ENCODE results near the gene VPS13C.
"Not testable (repeated sequence)": the region's sequence is repeated elsewhere in the genome, so short reads cannot be mapped to it uniquely, and the experiment has no call there.

VPS13C gene

DNA sequence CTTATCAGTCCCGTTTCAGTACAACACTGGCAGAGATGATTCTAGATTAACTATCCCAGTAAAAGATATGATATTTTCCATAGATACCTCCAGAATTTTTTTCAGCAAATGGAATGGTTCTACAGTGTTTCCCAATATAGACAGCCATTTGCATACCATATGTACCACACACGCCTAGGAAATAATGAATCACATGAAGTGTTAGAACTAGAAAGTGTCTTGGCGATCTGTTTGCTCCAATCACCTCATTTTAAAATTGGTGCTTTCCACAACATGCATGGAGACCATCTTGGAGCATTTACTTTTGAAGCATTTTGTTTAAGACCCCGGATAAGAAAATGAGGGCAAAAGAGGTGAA, 8.5 kb upstream of the VPS13C start:
- no peak for DNase-seq

DNA sequence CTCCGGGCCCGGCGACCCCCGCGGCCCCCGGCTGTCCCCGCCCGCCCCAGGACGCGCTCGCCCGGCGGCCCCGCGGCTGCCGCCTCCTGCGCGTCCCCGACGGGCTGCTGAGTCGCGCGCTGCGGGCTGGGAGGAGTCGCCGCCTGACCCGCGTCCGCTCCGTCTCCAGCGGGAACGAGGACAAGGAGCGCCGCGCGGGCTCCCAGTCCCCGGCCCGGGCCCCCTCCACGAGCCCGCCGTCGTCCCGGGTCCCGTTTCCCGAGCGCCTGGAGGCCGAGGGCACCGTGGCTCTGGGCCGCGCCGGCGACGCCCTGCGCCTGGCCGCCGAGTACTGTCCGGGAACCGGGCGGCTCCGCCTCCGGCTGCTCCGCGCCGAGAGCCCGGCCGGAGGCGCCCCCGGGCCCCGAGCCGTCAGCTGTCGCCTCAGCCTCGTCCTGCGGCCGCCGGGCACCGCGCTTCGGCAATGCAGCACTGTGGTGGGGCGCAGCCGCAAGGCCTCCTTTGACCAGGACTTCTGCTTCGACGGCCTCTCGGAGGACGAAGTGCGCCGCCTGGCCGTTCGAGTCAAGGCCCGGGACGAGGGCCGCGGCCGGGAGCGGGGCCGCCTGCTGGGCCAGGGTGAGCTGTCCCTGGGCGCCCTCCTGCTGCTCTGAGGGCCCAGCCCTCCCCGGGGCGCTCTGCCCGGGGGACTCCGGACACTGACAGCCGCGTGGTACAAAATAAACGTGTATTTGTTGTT, 8.0 kb upstream of the VPS13C start:
- peak; percentile 4 for DNase-seq

DNA sequence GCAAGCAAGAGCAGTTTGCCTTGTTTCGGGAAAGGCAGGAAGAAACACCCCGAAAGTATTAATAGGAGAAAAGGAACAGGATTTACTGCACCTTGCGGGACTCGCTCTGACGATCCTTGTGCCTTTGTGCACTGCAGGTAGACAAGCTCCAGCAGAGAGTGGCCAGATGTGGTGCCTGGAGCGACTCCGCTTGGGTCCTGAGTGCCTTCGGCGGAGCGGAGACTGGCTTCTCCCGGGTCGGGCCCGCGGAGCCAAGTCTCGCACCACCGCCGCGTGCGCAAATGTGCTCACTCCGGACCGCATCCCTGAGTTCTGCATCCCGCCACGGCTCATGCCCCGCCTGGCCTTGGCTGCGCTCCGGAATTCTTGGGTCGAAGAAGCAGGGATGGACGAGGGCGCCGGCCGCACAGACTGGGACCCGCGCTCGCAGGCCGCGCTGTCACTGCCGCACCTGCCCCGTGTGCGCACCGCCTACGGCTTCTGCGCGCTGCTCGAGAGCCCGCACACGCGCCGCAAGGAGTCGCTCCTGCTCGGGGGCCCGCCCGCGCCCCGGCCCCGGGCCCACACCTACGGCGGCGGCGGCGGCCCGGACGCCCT, 7.3 kb upstream of the VPS13C start:
- no peak for DNase-seq

DNA sequence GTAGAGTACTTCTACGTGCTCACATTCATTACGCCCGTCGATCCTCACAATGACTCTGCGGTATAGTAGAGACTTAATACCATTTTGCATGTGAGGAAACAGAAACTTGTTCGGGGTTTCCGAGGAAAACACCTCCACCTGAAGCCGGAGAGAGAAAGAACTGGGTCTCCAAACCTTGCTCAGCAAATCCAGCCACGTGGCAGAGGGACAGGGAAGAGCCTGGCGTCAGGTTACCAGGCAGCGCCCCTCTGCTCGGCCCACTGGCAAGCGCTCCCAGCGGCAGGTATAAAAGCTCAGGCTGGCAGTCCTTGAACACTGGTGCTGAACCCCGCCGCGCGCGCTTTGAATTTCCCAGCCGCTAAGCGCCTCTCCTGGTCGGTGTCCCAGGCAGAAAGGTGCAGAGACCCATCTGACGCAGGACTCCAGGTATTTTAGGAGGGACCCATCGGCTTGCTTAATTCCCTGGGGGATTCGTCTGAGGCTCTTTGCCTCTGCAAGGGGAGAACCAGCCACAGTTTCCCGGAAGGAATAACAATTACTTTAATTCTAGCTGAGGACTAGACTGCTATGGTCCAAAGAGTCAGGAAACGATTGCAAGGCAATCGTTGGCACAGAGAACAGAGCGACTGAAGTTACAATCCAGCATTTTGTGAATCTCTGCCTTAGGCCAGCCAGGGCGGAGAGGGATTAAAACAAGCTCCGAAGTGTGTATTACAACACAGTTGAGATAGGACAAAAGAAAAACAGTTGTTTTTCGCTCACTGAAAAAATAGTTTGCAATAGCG, 6.6 kb upstream of the VPS13C start, which contains the start of gene C2CD4A:
TSS of gene C2CD4A (plus strand) at position 315 of the 785 bp plus-strand sequence. CDS start 637 bp downstream, outside the sequence.
- DNase-seq, result peak; percentile 78

DNA sequence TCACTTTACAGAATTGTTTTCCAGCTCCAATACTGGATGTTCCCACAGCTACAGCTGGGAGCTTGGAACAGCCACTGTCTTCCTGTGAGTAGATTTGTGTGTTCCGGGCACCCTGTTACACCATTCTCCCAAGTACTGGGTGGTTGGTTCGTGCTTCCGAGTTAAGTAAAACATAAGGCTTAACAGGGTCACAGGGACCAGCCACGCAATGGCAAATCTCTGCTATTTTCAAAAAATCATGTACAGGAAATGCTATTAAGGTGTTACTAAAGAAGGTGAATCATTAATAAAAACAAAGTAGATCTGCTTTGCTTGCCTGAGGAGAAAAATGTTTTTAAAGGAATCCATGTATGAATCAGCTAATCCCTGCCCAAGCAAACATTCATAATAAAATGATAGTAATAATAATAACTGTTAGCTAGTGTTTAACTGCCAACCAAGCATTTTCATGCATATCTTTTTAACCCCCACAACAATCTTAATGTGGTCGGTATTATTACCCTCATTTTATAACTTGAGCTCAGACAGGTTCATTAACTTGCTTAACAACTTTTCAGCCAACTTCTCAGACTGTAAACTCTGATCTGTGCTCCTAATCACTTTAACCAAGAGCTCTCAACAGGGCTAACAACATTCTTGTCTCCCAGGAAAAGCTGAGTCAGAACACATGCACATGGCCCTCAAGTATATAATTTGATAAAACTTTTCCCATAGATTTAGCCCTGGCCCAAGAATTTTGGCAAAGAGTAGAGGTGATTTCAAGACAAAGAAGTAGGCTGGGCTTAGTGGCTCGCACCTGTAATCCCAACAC, 3.8 kb upstream of the VPS13C start:
- DNase-seq, result no peak

DNA sequence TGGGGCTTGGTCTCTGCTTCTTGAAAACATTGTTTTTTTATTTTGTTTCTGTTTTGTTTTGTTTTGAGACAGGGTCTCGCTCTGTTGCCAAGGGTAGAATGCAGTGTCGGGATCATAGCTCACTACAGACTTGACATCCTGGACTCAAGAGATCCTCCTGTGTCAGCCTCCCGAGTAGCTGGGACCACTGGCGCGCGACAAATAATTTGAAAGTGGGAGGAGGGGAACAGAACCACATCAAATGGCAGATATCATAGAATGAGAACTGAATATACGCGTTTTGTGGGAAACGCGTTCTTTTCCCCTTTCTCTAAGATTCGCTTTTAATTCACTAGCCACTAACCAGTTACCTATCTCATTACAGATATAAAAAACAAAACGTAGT, 641 bp upstream of the VPS13C start:
- no peak for DNase-seq

DNA sequence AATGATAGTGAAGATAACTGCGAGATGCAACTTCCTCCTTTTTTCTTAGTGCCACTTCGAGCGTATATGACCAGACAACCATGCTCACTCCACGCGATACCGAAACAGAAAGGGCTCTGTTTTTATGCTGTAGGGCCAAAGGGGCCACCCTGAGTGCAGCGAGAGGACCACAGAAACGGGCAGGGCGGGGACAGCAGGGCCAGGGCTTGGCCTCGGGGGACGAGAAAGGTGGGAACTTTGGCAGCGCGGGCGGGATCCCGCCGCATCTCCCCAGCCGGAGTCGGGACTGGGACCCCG, 483 bp downstream of the VPS13C start:
- DNase-seq, result peak; percentile 39

DNA sequence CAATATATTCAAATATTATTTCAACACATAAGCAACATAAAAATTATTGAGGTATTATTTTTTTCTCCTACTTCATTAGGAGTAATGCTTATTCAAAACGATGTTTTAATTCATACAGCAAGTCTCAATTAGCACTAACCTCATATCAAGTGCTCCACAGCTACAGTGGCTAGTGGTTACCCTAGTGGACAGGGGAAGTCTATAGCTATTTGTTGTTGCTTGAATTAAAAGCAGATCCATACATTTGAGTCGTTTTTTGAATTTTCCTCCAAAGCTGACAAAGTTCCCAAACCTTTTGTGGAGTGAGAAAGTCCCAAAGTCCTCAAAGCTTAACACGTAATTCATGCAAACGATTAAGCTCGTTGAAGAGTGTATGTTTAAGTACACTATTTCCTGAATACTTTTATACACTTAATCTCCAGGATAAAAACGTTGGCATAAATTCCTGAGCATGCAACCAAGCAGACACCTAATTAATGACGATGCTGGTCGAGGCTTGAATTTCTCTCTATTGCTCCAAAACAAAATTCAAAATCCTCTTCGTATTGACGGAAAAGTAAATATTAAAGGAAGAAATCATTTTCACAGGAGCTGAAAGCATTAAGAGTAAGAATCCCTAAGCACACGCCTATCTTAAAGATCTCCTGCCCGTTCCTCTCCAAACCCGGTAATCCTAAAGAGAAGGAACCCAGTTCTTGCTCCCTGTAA, 985 bp downstream of the VPS13C start:
- DNase-seq, result no peak

DNA sequence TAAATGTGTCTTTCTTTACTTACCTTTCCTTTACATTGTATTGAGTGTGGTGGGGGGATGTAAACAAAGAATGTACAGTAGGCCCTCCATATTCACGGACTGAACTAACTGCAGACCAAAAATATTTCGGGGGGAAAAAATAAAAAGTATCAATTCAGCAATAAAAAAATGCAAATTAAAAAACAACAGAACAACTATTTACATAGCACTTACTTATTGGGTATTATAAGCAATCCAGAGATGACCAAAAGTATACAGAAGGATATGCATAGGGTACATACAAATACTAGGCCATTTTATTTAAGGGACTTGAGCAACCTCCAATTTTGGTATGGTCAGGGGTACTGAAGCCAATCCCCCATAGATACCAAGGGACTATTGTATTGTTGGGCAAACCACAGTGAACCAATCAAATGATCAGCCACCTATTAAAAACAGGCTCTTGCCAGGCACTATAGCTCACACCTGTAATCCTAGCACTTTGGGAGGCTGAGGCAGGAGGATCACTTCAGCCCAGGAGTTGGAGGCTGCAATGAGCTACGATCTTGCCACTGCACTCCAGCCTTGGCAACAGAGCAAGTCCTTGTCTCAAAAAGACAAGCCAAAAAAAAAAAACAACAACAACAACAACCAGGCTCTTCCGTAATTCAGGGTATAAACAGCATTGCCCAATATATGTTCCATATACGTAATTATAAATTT, 1.8 kb downstream of the VPS13C start:
- DNase-seq, result no peak

DNA sequence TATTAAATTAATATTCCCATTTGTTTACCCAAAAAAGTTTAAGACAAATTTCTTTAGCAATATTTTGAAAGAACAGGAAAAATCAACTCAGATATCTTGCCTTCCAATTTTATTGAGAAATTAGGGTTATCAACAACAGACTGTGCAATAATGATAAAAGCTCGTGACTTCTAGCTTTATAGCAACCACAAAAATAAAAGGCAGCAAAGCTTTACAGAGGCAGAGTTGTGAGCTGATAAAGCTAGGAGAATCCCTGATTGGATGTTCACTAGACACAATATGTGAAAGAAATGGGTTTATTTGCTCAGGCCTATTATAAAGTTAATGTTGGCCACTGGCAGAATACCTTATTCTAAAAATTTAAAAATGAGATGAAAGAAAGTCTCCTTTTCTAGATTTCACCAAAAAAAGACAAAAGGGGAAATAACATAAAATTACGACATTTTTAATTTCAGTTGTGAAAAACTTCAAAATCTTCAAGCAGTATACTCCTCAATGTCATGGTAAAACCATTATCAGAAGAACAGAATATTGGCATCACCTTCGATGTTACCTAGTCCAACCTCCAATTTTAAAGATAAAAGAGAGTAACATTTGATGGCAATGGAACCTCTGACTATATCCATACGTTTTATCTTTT, 2.8 kb downstream of the VPS13C start:
- no peak for DNase-seq

DNA sequence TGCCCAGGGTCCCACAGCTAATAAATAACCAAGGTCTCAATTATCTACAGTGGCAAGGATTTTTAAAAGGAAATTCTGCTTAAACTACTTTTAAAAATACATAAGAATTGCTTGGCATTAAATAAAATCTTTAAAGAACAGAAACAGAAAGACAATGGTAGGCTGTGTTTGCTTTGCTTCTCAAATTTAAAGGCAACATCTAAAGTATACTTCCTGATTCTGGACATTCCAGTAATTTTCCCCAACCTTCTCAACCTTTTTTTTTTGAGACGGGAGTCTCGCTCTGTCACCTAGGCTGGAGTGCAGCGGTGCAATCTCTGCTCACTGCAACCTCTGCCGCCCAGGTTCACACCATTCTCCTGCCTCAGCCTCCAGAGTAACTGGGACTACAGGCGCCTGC, 5.3 kb downstream of the VPS13C start:
- no peak for DNase-seq

DNA sequence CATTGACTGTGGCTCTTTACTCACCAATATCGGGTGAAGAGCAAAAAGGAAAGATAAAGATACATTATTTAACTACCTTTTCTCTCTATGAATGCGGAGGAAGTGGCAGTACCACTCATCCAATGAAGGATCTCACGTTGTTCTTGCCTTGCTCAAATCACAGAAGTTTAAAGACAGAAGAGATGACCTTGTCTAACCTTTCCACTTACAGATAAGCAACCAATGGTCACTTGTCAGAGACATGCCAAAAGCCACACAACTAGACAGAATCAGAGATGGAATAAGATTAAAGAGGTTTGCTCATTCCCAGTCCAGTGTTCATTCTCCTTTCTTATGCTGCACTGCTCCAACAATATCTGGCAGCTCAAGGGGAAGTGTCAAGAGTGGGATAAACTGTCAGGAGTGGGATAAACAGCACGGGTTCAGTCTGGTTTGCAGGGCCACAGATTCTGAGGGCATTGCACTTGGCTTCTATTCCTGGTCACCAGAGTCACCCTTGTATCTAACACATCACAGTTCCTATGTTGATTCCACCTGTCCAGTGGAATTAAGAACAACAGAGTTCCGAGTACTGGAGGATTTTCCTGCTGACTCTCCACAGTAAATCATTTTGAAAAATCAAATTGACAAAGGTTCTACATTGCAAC, 6.7 kb downstream of the VPS13C start:
- DNase-seq, result no peak

DNA sequence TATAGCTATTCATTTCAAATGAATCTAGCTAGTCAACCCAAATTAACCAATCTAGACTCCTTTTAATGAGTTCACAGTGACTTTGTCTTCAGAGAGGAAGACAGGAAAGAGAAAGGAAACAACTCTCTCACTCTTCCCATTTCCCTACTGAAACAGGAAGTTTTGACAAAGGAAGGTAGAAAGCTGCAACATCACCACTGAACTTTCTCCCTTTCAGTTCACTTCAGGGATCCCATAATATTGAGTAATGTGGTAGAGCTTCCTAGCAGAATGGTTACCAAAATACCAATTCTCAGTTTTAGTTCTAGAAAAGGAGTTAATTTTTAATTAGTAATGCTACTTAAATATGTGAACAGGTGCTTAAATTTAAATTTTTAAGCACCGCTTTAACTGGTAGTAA, 7.5 kb downstream of the VPS13C start:
- DNase-seq, result no peak

DNA sequence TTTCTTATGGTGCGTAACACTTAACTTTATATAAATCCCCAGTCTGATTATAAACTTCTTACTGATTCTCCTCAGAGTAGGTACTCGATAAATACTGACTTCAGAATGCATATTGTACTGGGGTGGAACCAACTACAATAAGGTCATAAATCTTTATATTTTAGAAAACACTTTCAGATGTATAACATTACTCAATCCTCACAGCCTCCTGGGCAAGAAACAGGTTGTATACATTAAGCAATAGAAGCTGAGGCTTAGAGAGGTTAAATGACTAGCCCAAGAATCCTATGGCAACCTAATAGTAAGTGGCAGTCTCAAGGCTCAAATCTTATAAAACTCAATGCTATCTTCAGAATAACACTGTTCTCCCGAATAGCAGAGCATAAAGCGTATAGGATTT, 9.1 kb downstream of the VPS13C start:
- no peak for DNase-seq

DNA sequence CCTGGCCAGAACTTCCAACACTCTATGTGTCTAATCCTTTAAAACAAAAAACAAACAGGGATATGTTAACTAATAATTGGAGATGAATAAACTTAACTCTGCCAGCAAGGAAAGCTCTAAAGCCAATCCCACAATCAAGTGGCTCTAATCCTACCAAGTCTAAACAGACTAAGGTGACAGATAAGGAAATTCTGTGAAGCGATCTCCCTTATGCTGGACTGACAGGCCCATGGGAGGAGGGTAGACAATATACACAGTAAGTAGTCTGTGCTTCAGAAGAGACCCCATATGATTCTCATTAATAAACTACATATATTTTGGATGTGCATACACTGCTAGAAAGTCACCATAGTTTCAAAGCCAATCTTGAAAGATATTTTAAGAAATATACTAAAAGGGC, 10.1 kb downstream of the VPS13C start:
- DNase-seq, result no peak

DNA sequence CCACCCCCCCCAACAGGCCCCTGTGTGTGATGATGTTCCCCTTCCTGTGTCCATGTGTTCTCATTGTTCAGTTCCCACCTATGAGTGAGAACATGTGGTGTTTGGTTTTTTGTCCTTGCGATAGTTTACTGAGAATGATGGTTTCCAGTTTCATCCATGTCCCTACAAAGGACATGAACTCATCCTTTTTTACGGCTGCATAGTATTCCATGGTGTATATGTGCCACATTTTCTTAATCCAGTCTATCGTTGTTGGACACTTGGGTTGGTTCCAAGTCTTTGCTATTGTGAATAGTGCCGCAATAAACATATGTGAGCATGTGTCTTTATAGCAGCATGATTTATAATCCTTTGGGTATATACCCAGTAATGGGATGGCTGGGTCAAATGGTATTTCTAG, 12.0 kb downstream of the VPS13C start:
- DNase-seq, result not testable (repeated sequence)

DNA sequence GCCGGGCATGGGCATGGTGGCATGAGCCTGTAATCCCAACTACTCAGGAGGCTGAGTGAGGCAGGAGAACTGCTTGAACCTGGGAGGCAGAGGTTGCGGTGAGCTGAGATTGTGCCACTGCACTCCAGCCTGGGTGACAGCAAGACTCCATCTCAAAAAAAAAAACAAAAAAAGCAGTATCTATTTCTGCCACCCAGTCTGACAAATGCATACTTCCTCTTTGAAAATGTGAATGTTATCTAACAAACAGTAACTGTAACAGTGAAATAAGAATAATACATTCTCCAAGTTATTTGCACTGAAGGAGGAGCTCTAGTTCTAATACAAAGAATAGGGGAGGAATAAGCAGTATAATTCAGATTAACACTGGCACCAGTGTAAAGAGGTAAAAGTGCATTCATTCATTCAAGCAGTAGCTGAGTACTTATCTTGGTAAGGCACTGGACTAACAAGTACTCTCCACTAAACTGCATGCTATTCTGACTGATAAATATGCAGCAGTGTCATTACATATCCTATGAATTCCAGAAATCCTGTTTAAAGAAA, 12.9 kb downstream of the VPS13C start:
- no peak for DNase-seq

DNA sequence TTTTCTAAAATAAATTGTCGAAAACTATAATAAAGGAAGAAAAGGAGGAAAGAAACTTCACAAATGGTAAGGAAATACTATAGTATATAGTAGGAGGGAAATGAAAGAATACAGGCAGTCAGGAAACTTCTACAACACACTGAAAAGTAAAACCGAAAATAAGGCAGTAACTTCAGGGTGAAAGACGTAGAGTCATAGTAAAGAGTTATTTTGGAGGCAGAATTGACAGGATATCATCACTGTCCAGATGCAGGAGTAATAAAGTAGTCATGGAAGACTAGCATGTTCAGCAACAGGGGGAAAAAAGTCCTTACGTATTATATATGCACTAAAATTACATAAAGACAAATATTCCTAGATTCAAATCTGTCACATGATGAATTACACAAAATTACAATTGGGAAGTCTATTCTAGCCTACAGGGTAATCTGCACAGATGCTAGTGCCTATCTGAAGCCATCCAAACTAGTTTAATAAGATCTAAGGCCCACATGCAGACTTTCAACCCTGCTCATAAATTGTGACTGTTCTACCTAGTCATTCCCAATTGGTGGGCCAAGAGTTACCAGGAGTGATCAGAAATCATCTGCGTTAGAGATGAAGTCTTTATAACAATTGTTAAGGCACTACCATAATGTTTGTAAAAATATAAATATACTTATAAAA, 14.0 kb downstream of the VPS13C start:
- DNase-seq, result no peak

DNA sequence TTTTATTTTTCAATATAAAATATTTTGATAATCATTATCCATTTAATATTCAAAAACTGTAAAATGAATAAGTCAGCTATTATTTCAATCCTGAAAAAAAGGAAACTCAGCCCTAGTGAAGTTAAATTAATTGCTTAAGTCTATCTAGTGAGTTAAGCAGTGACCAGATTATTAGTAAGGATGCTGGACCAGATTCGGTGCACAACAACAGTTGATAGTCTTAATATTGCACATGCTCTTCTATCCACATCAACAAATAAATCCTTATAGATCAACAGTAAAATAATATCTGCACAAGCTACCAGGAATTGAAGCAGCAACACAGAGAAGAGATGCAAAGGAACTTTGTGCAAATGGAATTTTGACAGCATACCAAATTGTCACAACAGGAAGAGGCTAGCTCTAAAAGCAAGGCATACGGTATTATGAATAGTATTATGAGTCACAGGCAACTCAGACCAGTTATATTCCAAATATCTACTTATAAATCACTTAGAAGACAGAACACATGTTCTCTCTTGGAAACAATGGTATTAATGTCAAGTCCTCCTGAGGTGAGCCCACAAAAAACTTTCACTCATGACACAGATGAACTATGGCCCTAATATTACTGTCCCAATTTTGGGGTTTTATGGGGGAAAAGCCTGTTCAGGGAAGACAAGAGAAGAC, 24.9 kb downstream of the VPS13C start:
- DNase-seq, result no peak

DNA sequence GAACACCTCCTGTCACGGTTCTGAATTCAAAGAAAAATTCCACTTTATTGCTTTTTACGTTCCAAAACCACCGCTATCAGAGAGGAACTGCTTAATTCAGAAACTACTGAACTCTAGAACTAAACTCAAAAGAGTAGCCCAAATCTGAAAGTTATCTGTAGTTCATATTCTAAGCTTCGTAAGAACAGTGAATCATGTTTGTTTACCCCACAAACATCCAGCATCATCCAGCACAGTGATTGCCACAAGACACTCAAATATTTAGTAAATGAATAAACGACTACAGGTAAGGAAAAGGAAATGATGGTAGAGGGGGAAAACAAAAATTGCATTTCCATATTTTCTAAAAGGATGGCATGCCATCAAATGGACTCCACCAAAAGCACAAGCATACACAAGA, 32.3 kb downstream of the VPS13C start:
- DNase-seq, result no peak

Data from NCI-H1092 treated with DMSO at 0.1 percent for 48 hours (cell line).